Ovary (tissue), 9 donors: Measurements from ENCODE around the gene BRIX1. TPM values are rescaled to one million over a fixed set of nuclear protein-coding genes. Genes with fewer than 3 reads are reported as not detected.

Experiments
- DNase-seq, 5 donors: peaks; one replicate each; pipeline ENCODE4 v3.0.0-alpha.2; 2019 to 2020
- H3K27ac ChIP-seq, 2 donors: fragments of 200-600 bp; one replicate each; pipeline versions ENCODE4 v1.5.1 to v1.8.0; 2019 to 2022
- H3K27me3 ChIP-seq: fragments of 200-600 bp; one replicate; pipeline ENCODE4 v1.8.0; 2022
- H3K36me3 ChIP-seq: fragments of 200-600 bp; sonication (generic); one replicate; pipeline ENCODE4 v1.5.1; 2019
- H3K4me1 ChIP-seq: one replicate; pipeline ENCODE4 v1.8.1; 2013; ENCODE audit warnings: mild to moderate bottlenecking, moderate library complexity; ENCODE audit not compliant: insufficient read depth
- H3K4me3 ChIP-seq: fragments of 200-600 bp; sonication (generic); one replicate; pipeline ENCODE4 v1.5.1; 2017
- H3K9me3 ChIP-seq, 2 donors: fragments of 200-600 bp in 1 of 2; sonication (generic) in 1 of 2; one replicate each; pipeline versions ENCODE4 v1.5.1 to v1.8.1; 2013 to 2019; ENCODE audit warnings: mild to moderate bottlenecking in 1 of 2, moderate library complexity in 1 of 2
- CTCF ChIP-seq, 3 donors: fragments of 450-650 bp in 2 of 3; fragments of 200-600 bp in 1 of 3; IDR thresholded peaks; one replicate each; pipeline versions ENCODE4 v1.5.1 to v1.8.0; 2016 to 2022; ENCODE audit warnings: antibody characterized with exemption in 3 of 3, mild to moderate bottlenecking in 1 of 3
- EP300 ChIP-seq: sonication (generic); formaldehyde crosslinking; IDR thresholded peaks from one replicate; pipeline ENCODE4 v1.6.1; 2017; ENCODE audit warnings: antibody characterized with exemption
- POLR2A ChIP-seq: fragments of 450-650 bp; IDR thresholded peaks from one replicate; pipeline ENCODE4 v1.6.1; 2017; ENCODE audit warnings: antibody characterized with exemption, mild to moderate bottlenecking, moderate library complexity
- WGBS, 3 donors: extraction: QIAGEN DNeasy Blood & Tissue Kit in 1 of 3; methylation state at CpG; one replicate each; pipeline versions ENCODE4 v1.1.5 to v1.1.7; 2013 to 2017; 5-methylcytosine and 5-hydroxymethylcytosine counted together
- intact Hi-C, 4 donors: fragments of 100-400 bp; cut with DNase I; formaldehyde crosslinking; loops; one replicate each; pipeline versions ENCODE4 v1.11.0 to v1.15.1; 2022 to 2023
- polyA plus RNA-seq, 2 donors: library from polyadenylated mRNA; stranded (reverse); fragments of 200-250 nt in 1 of 2; fragments of 350-450 nt in 1 of 2; fragmentation: Illumina TruSeq in 1 of 2; extraction: RNeasy Lipid Tissue Mini Kit (QIAGEN cat#74804) in 1 of 2; gene quantifications; one replicate each; pipeline ENCODE4 v1.2.3, GENCODE V29; 2013 to 2014
- total RNA-seq, 7 donors: library from RNA; depleted of rRNA in 2 of 7; stranded (reverse); fragments of >200 nt in 2 of 7; fragmentation: NEBNext Ultra II Directional in 3 of 7; extraction: Animal tissue kit (Norgen Biotek cat#: 25700) in 3 of 7; gene quantifications; one replicate each; pipeline versions ENCODE4 v1.1.0 to v1.2.4, GENCODE V29; 2016 to 2023
- donor health status: DM: no; HTN: no; CAD: no; lungs with moderate emphysema.
- donor health status: DM: no; HTN: no; CAD: no.
- donor health status: Bipolar disorder and iron deficiency.
- donor health status: DM: yes; HTN: yes; CAD: no.
- donor health status: DM: no; HTN: no; CAD: no.
- donor health status: DM: yes; HTN: yes; CAD: no.

Gene BRIX1
- total and polyA plus RNA-seq, 9 donors, result 15.5 to 33.9 (median 23.9) TPM

GRCh38 chr5:34929720-34930461 lies 14.4 kb downstream of the BRIX1 start:
- Histone ChIP-seq H3K36me3 (no peaks in the 10 kb centered on the region), H3K27ac (peak overlapping the region; percentile 74 to 81), H3K27me3 (no peaks in the 10 kb centered on the region), H3K9me3 (no peaks in the 10 kb centered on the region), H3K4me3 (peak overlapping the region; percentile 87), H3K4me1 (peaks cover 2% of the 10 kb centered on the region)
- 1% methylated on average over 28 to 70 of the region's 70 CpGs for WGBS, 3 donors
- TF ChIP-seq POLR2A (peak; percentile 8), EP300 (no peak), CTCF (IDR thresholded peaks at IDR 0.05) (peak in 1 of 3 donors; percentile 11)
- DNase-seq, result peak; percentile 70 to 85 (median 81)
- intact Hi-C loops, result no loop called here

DNA sequence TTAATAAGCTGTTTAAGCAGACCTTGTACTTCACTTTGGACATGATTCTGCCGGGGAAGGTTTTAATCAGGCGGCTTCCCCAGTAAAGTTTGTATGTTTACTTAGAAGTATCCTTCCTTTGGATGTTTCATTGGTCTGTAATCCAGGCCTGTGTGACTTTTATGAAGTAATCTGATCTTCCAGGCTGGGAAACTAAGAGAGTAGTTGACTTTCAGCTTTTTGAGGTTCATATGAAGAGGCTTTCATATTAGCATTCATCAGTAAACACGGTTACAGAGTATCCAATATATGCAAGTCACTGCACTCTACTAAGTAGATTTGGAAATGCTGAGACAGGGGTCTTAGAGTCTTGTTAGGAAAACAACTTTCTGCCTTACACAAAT lies 14.9 kb downstream of the BRIX1 start:
- TF ChIP-seq EP300, result no peak
- TF ChIP-seq CTCF (IDR thresholded peaks at IDR 0.05), result no peak
- no peak for TF ChIP-seq POLR2A
- WGBS, 3 donors, result 1 to 4% (median 2%) methylated on average over 3 of the region's 3 CpGs
- Histone ChIP-seq H3K27ac (peak overlapping the region in 1 of 2 donors; percentile 81), H3K4me3 (peak overlapping the region; percentile 87), H3K36me3 (no peaks in the 10 kb centered on the region), H3K9me3 (no peaks in the 10 kb centered on the region), H3K4me1 (peaks cover 2% of the 10 kb centered on the region), H3K27me3 (no peaks in the 10 kb centered on the region)
- intact Hi-C loops, result no loop called here
- no peak for DNase-seq

- no peaks in the 10 kb centered on the region for H3K27me3 ChIP-seq
- no peaks in the 10 kb centered on the region for H3K36me3 ChIP-seq
- peaks cover 2% of the 10 kb centered on the region for H3K4me1 ChIP-seq
- intact Hi-C loops, result no loop called here
- WGBS, 3 donors, result 69 to 75% (median 71%) methylated on average over 4 of the region's 4 CpGs
- DNase-seq, result no peak
- TF ChIP-seq EP300 (no peak), CTCF (IDR thresholded peaks at IDR 0.05) (no peak), POLR2A (no peak)
- peak overlapping the region; percentile 87 for H3K4me3 ChIP-seq
- H3K27ac ChIP-seq, result no peak overlapping the region
- no peaks in the 10 kb centered on the region for H3K9me3 ChIP-seq
Measured at GRCh38 chr5:34930870-34931269, 15.4 kb downstream of the BRIX1 start.

- no peak for DNase-seq
- peaks cover 2% of the 10 kb centered on the region for H3K4me1 ChIP-seq
- intact Hi-C loops, result no loop called here
- no peak overlapping the region for H3K27ac ChIP-seq
- 92 to 93% (median 93%) methylated on average over 2 of the region's 2 CpGs for WGBS, 3 donors
- no peaks in the 10 kb centered on the region for H3K27me3 ChIP-seq
- no peaks in the 10 kb centered on the region for H3K36me3 ChIP-seq
- no peaks in the 10 kb centered on the region for H3K9me3 ChIP-seq
- TF ChIP-seq CTCF (IDR thresholded peaks at IDR 0.05) (no peak), POLR2A (no peak), EP300 (no peak)
- no peak overlapping the region for H3K4me3 ChIP-seq
Measured at GRCh38 chr5:34932947-34933346, 17.4 kb downstream of the BRIX1 start.
